IMR-90 (cell line): ENCODE measurements around the gene PODNL1.

Experiments used
- BHLHE40 ChIP-seq: fragments of 150-350 bp; IDR thresholded peaks from 2 replicates; pipeline ENCODE4 v1.6.1; 2016; ENCODE audit warnings: mild to moderate bottlenecking, low read depth, low read length
- CEBPB ChIP-seq: IDR thresholded peaks from 2 replicates; pipeline ENCODE4 v1.6.1; 2012; ENCODE audit warnings: low read depth, low read length, improper control_type of control experiment
- CHD1 ChIP-seq: IDR thresholded peaks from 2 replicates; pipeline ENCODE4 v1.6.1; 2012; ENCODE audit warnings: low read depth, low read length, improper control_type of control experiment
- FOS ChIP-seq: fragments of 150-350 bp; IDR thresholded peaks from 2 replicates; pipeline ENCODE4 v1.6.1; 2016; ENCODE audit warnings: low read depth, low read length
- MXI1 ChIP-seq: IDR thresholded peaks from 2 replicates; pipeline ENCODE4 v1.6.1; 2012; ENCODE audit warnings: low read depth, mild to moderate bottlenecking, low read length, moderate library complexity, borderline replicate concordance
- NFE2L2 ChIP-seq: fragments of 150-350 bp; IDR thresholded peaks from 2 replicates; pipeline ENCODE4 v1.6.1; 2016; ENCODE audit warnings: low read depth, mild to moderate bottlenecking, low read length
- POLR2A ChIP-seq: IDR thresholded peaks from 2 replicates; pipeline ENCODE4 v1.6.1; 2012; ENCODE audit warnings: mild to moderate bottlenecking, low read depth, low read length
- RAD21 ChIP-seq: IDR thresholded peaks from 2 replicates; pipeline ENCODE4 v1.6.1; 2012; ENCODE audit warnings: low read length, improper control_type of control experiment
- RCOR1 ChIP-seq: IDR thresholded peaks from 2 replicates; pipeline ENCODE4 v1.6.1; 2012; ENCODE audit warnings: mild to moderate bottlenecking, low read length, improper control_type of control experiment; ENCODE audit not compliant: insufficient replicate concordance
- SMC3 ChIP-seq: fragments of 150-350 bp; IDR thresholded peaks from 2 replicates; pipeline ENCODE4 v1.6.1; 2016; ENCODE audit warnings: low read depth, mild to moderate bottlenecking, antibody characterized with exemption, low read length, moderate library complexity
- TF ChIP-seq, protein P1 (sequence below): conservative IDR thresholded peaks from 2 replicates; pipeline ENCODE4 v1.5.1; 2012; ENCODE audit warnings: mild to moderate bottlenecking, low read depth, low read length, improper control_type of control experiment
- TF ChIP-seq, protein P2 (sequence below): fragments of 150-350 bp; IDR thresholded peaks from 2 replicates; pipeline ENCODE4 v1.6.1; 2017; ENCODE audit warnings: mild to moderate bottlenecking, antibody characterized with exemption, low read length, low read depth

- TF ChIP-seq CEBPB = no peak
- no peak for TF ChIP-seq BHLHE40
- TF ChIP-seq, protein P1, sequence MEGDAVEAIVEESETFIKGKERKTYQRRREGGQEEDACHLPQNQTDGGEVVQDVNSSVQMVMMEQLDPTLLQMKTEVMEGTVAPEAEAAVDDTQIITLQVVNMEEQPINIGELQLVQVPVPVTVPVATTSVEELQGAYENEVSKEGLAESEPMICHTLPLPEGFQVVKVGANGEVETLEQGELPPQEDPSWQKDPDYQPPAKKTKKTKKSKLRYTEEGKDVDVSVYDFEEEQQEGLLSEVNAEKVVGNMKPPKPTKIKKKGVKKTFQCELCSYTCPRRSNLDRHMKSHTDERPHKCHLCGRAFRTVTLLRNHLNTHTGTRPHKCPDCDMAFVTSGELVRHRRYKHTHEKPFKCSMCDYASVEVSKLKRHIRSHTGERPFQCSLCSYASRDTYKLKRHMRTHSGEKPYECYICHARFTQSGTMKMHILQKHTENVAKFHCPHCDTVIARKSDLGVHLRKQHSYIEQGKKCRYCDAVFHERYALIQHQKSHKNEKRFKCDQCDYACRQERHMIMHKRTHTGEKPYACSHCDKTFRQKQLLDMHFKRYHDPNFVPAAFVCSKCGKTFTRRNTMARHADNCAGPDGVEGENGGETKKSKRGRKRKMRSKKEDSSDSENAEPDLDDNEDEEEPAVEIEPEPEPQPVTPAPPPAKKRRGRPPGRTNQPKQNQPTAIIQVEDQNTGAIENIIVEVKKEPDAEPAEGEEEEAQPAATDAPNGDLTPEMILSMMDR = peak; percentile 26; the same call in 1 of the 2 replicates
- TF ChIP-seq POLR2A = no peak; the same call in 1 of the 2 replicates
- TF ChIP-seq, protein P2, sequence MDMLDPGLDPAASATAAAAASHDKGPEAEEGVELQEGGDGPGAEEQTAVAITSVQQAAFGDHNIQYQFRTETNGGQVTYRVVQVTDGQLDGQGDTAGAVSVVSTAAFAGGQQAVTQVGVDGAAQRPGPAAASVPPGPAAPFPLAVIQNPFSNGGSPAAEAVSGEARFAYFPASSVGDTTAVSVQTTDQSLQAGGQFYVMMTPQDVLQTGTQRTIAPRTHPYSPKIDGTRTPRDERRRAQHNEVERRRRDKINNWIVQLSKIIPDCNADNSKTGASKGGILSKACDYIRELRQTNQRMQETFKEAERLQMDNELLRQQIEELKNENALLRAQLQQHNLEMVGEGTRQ = no peak
- no peak for TF ChIP-seq SMC3
- no peak for TF ChIP-seq FOS
- no peak for TF ChIP-seq CHD1
- peak; percentile 38 for TF ChIP-seq RAD21
- no peak for TF ChIP-seq NFE2L2
- no peak for TF ChIP-seq RCOR1
- TF ChIP-seq MXI1 = no peak
These were observed 14.8 kb upstream of the PODNL1 start for GRCh38 chr19:13952931-13953531.
